Measurements from ENCODE around the gene PLPP1. TPM values are rescaled to one million over a fixed set of nuclear protein-coding genes. Genes with fewer than 3 reads are reported as not detected.

Gene PLPP1
- total and polyA plus RNA-seq, 9 donors: 51.5 to 70.8 (median 60.3) TPM

- Histone ChIP-seq H3K27me3 (ENCODE audit: control insufficient read depth, insufficient read depth, low read length) (no peaks in the 10 kb centered on the region), H3K9me3 (replicated peaks; ENCODE audit: control insufficient read depth, low read depth, low read length) (no peaks in the 10 kb centered on the region), H3K27ac (ENCODE audit: low read length) (no peak overlapping the region), H3K4me1 (ENCODE audit: control insufficient read depth, insufficient read depth, low read length) (peaks cover 5% of the 10 kb centered on the region), H3K4me3 (ENCODE audit: low read length) (no peak overlapping the region), H3K36me3 (ENCODE audit: control insufficient read depth, insufficient read depth, low read length) (peaks cover 34% of the 10 kb centered on the region)
- 100% methylated on average over 1 of the region's 4 CpGs for WGBS (ENCODE audit: insufficient coverage)
- no peak for DNase-seq
These were observed 113.7 kb downstream of the PLPP1 start for GRCh38 chr5:55421074-55421529.

GRCh38 chr5:55418994-55419968 is 115.5 kb downstream of the PLPP1 start:
- peaks cover 23% of the 10 kb centered on the region for H3K36me3 ChIP-seq (ENCODE audit: control insufficient read depth, insufficient read depth, low read length)
- H3K9me3 ChIP-seq (replicated peaks; ENCODE audit: control insufficient read depth, low read depth, low read length): no peaks in the 10 kb centered on the region
- peak overlapping the region; percentile 0 for H3K27ac ChIP-seq (ENCODE audit: low read length)
- H3K27me3 ChIP-seq (ENCODE audit: control insufficient read depth, insufficient read depth, low read length): no peaks in the 10 kb centered on the region
- peak; percentile 48 for DNase-seq
- peaks cover 5% of the 10 kb centered on the region for H3K4me1 ChIP-seq (ENCODE audit: control insufficient read depth, insufficient read depth, low read length)
- H3K4me3 ChIP-seq (ENCODE audit: low read length): no peak overlapping the region

GRCh38 chr5:55416306-55416705 is 118.5 kb downstream of the PLPP1 start:
- H3K27me3 ChIP-seq (ENCODE audit: control insufficient read depth, insufficient read depth, low read length): no peaks in the 10 kb centered on the region
- H3K27ac ChIP-seq (ENCODE audit: low read length): no peak overlapping the region
- H3K4me1 ChIP-seq (ENCODE audit: control insufficient read depth, insufficient read depth, low read length): peaks cover 5% of the 10 kb centered on the region
- no peak overlapping the region for H3K4me3 ChIP-seq (ENCODE audit: low read length)
- no peaks in the 10 kb centered on the region for H3K9me3 ChIP-seq (replicated peaks; ENCODE audit: control insufficient read depth, low read depth, low read length)
- DNase-seq: no peak
- H3K36me3 ChIP-seq (ENCODE audit: control insufficient read depth, insufficient read depth, low read length): peaks cover 4% of the 10 kb centered on the region

DNA sequence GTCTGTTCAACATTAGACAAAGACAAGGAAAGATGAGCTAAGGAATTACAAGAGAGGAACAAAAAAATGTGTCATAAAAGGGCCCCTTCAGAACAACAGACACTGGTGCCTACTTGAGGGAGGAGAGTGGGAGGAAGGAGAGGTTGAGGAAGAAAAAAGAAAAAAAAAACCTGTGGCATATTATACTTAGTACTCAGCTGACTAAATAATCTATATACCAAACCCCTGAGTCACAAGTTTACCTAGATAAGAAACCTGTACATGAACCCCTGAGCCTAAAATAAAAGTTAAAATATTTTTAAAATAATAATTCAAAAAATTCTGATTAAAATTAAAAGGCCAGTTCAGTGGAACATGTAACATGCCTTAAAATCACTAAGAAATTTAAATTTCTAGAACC is 119.7 kb downstream of the PLPP1 start:
- Histone ChIP-seq H3K36me3 (ENCODE audit: control insufficient read depth, insufficient read depth, low read length) (peaks cover 2% of the 10 kb centered on the region), H3K4me3 (ENCODE audit: low read length) (no peak overlapping the region), H3K4me1 (ENCODE audit: control insufficient read depth, insufficient read depth, low read length) (peaks cover 5% of the 10 kb centered on the region), H3K27me3 (ENCODE audit: control insufficient read depth, insufficient read depth, low read length) (no peaks in the 10 kb centered on the region), H3K27ac (ENCODE audit: low read length) (no peak overlapping the region), H3K9me3 (replicated peaks; ENCODE audit: control insufficient read depth, low read depth, low read length) (no peaks in the 10 kb centered on the region)
- DNase-seq: no peak

GRCh38 chr5:55413644-55414043 is 121.1 kb downstream of the PLPP1 start:
- H3K9me3 ChIP-seq (replicated peaks; ENCODE audit: control insufficient read depth, low read depth, low read length): no peaks in the 10 kb centered on the region
- no CpG with 5 or more reads among the region's 2 CpGs for WGBS (ENCODE audit: insufficient coverage)
- H3K4me3 ChIP-seq (ENCODE audit: low read length): no peak overlapping the region
- no peak for DNase-seq
- H3K36me3 ChIP-seq (ENCODE audit: control insufficient read depth, insufficient read depth, low read length): peaks cover 5% of the 10 kb centered on the region
- no peak overlapping the region for H3K27ac ChIP-seq (ENCODE audit: low read length)
- H3K4me1 ChIP-seq (ENCODE audit: control insufficient read depth, insufficient read depth, low read length): no peaks in the 10 kb centered on the region
- H3K27me3 ChIP-seq (ENCODE audit: control insufficient read depth, insufficient read depth, low read length): no peaks in the 10 kb centered on the region

GRCh38 chr5:55411876-55412275 is 122.9 kb downstream of the PLPP1 start:
- Histone ChIP-seq H3K4me3 (ENCODE audit: low read length) (no peak overlapping the region), H3K36me3 (ENCODE audit: control insufficient read depth, insufficient read depth, low read length) (peaks cover 11% of the 10 kb centered on the region), H3K27ac (ENCODE audit: low read length) (no peak overlapping the region), H3K4me1 (ENCODE audit: control insufficient read depth, insufficient read depth, low read length) (no peaks in the 10 kb centered on the region), H3K9me3 (replicated peaks; ENCODE audit: control insufficient read depth, low read depth, low read length) (no peaks in the 10 kb centered on the region), H3K27me3 (ENCODE audit: control insufficient read depth, insufficient read depth, low read length) (no peaks in the 10 kb centered on the region)
- no CpG with 5 or more reads among the region's 1 CpG for WGBS (ENCODE audit: insufficient coverage)
- DNase-seq: no peak

DNA sequence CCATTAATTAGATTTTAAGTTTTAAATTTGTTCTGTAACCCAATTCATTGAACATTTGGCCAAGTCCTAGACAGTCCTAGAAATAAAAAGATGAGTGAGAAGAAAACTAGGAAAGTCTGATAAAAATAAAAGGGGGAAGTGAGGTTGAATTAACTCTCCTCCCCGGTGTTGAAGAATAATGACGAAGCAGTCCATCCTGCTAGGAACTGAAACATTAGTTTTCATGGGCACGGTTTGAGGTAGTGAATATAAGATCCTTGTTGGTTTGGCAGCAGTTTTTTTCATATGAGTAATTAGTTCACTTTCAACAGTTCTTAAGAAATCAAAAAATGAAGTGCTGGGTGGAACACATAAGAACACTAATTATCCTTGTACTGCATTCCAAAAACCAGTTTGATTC is 123.9 kb downstream of the PLPP1 start:
- no CpG with 5 or more reads among the region's 3 CpGs for WGBS (ENCODE audit: insufficient coverage)
- Histone ChIP-seq H3K4me3 (ENCODE audit: low read length) (no peak overlapping the region), H3K27ac (ENCODE audit: low read length) (no peak overlapping the region), H3K36me3 (ENCODE audit: control insufficient read depth, insufficient read depth, low read length) (peaks cover 17% of the 10 kb centered on the region), H3K4me1 (ENCODE audit: control insufficient read depth, insufficient read depth, low read length) (no peaks in the 10 kb centered on the region), H3K9me3 (replicated peaks; ENCODE audit: control insufficient read depth, low read depth, low read length) (no peaks in the 10 kb centered on the region), H3K27me3 (ENCODE audit: control insufficient read depth, insufficient read depth, low read length) (no peaks in the 10 kb centered on the region)
- no peak for DNase-seq

DNA sequence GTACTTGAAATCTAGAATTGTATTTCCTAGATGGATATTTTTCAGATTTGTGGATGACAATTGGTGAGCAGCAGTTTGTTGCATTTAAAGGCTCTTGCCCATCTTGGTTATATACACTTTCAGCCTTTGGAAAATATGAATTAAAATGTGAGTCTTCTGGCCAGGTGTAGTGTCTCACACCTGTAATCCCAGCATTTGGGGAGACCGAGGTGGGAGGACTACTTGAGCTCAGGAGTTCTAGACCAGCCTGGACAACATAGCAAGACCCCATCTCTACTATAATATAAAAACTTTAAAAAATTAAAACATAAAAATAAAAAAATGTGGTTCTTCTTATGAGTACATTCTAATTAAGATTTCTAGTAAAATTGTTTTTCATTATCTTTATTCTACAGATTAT is 125.0 kb downstream of the PLPP1 start:
- peaks cover 19% of the 10 kb centered on the region for H3K36me3 ChIP-seq (ENCODE audit: control insufficient read depth, insufficient read depth, low read length)

DNA sequence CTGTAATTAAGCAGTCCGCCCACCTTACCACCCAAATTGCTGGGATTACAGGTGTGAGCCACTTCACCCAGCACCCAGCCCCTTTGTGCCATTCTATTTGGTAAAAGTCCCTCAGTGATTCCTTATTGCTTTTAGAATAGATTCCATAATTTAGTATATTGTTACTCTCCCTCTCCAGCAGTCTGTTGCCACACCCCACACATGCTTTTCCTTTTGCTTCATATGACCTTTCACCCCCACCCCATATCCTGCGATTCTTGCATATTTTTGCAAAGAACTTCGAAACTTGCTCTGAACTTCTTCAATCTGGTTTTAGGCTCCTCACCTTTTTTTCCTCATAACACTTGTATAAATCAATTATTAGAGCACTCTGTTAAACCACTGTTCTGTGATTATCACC is 126.8 kb downstream of the PLPP1 start:
- Histone ChIP-seq H3K4me1 (ENCODE audit: control insufficient read depth, insufficient read depth, low read length) (no peaks in the 10 kb centered on the region), H3K27me3 (ENCODE audit: control insufficient read depth, insufficient read depth, low read length) (no peaks in the 10 kb centered on the region), H3K9me3 (replicated peaks; ENCODE audit: control insufficient read depth, low read depth, low read length) (no peaks in the 10 kb centered on the region), H3K36me3 (ENCODE audit: control insufficient read depth, insufficient read depth, low read length) (peaks cover 28% of the 10 kb centered on the region), H3K4me3 (ENCODE audit: low read length) (no peak overlapping the region), H3K27ac (ENCODE audit: low read length) (no peak overlapping the region)
- WGBS (ENCODE audit: insufficient coverage): 83% methylated on average over 2 of the region's 3 CpGs
- no peak for DNase-seq

More for the DNA sequence above, 125.0 kb downstream of the PLPP1 start:
- H3K9me3 ChIP-seq (replicated peaks; ENCODE audit: control insufficient read depth, low read depth, low read length): no peaks in the 10 kb centered on the region
- no peaks in the 10 kb centered on the region for H3K27me3 ChIP-seq (ENCODE audit: control insufficient read depth, insufficient read depth, low read length)
- H3K4me3 ChIP-seq (ENCODE audit: low read length): no peak overlapping the region
- WGBS (ENCODE audit: insufficient coverage): no CpG with 5 or more reads among the region's 1 CpG
- H3K4me1 ChIP-seq (ENCODE audit: control insufficient read depth, insufficient read depth, low read length): no peaks in the 10 kb centered on the region
- no peak overlapping the region for H3K27ac ChIP-seq (ENCODE audit: low read length)
- no peak for DNase-seq

DNA sequence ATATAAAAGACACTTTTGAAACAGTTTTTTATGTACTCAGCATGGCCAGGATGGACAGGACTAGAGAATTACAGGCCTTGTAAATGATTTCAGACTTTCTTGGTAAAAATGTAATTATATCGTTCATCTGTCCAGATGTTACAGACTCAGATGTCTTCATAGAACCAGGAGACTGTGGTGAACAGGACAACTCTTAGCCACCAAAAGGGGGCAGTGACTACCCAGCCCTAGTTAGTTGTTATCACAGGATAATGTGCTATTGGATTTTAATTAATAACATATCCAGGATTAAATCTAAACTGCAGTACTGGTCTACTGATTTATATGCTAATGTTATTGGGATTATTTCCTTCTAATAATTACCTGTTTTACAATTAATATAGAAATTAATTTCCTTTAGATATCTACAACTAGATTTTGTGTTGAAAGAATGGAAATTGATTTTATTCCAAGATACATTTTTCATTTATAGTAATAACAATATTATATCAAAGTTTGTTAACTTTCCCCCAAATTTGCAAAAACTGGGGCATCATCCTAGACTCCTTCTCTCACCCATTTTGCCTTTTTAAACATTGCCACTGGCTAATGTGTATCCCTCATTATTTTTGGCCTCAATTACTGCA is 127.6 kb downstream of the PLPP1 start:
- Histone ChIP-seq H3K27me3 (ENCODE audit: control insufficient read depth, insufficient read depth, low read length) (no peaks in the 10 kb centered on the region), H3K9me3 (replicated peaks; ENCODE audit: control insufficient read depth, low read depth, low read length) (no peaks in the 10 kb centered on the region), H3K4me1 (ENCODE audit: control insufficient read depth, insufficient read depth, low read length) (no peaks in the 10 kb centered on the region), H3K27ac (ENCODE audit: low read length) (no peak overlapping the region), H3K4me3 (ENCODE audit: low read length) (no peak overlapping the region), H3K36me3 (ENCODE audit: control insufficient read depth, insufficient read depth, low read length) (peaks cover 33% of the 10 kb centered on the region)
- DNase-seq: peak; percentile 64
- no CpG with 5 or more reads among the region's 1 CpG for WGBS (ENCODE audit: insufficient coverage)
